ENCODE results near the gene CAMK4. TPM values are rescaled to one million over a fixed set of nuclear protein-coding genes. Genes with fewer than 3 reads are reported as not detected.

Gene CAMK4
- total and polyA plus RNA-seq, 9 of the 15 experiments (the other 6 are each of a cell fraction or from before 2014, with no cell fraction given): 0.35 TPM; not detected in 8

DNA sequence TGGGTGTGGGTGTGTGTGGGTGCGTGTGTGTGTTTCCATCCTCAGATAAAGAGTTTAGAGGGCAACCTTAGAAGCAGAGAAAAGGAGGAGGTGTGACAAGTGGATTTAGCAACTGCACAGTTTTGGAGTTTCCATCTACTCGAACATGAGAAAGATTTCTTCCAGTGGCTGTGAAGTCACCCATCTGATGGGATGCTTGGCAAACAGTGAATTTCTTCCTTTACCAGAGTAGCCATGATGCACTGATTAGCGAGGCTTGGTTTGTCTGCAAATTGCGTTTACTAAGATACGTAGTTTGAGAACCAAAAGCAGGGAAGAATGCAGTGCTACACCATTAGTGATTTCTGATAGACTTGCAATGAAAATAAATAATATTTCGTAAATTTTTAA lies 288.9 kb downstream of the CAMK4 start (continued):
- TF ChIP-seq, protein P1, sequence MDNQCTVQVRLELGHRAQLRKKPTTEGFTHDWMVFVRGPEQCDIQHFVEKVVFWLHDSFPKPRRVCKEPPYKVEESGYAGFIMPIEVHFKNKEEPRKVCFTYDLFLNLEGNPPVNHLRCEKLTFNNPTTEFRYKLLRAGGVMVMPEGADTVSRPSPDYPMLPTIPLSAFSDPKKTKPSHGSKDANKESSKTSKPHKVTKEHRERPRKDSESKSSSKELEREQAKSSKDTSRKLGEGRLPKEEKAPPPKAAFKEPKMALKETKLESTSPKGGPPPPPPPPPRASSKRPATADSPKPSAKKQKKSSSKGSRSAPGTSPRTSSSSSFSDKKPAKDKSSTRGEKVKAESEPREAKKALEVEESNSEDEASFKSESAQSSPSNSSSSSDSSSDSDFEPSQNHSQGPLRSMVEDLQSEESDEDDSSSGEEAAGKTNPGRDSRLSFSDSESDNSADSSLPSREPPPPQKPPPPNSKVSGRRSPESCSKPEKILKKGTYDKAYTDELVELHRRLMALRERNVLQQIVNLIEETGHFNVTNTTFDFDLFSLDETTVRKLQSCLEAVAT (IDR thresholded peaks at IDR 0.05): peak; percentile 37 to 85; a peak in 1 of 4 replicates
- TF ChIP-seq NR3C1 (CRISPR knock-in tag; IDR thresholded peaks at IDR 0.05): no peak
- TF ChIP-seq FOXA3 (CRISPR knock-in tag; conservative IDR thresholded peaks at IDR 0.05 in 1 of 2, IDR thresholded peaks at IDR 0.05 in 1 of 2): no peak
- peak; percentile 78; the same call in 1 of the 2 replicates for TF ChIP-seq SMARCE1 (IDR thresholded peaks at IDR 0.05)
- TF ChIP-seq CREBBP (IDR thresholded peaks at IDR 0.05; ENCODE audit: low read depth, low read length): no peak
- no peak for TF ChIP-seq MBD2 (IDR thresholded peaks at IDR 0.05; ENCODE audit: borderline replicate concordance, low read depth)
- TF ChIP-seq, protein P2, sequence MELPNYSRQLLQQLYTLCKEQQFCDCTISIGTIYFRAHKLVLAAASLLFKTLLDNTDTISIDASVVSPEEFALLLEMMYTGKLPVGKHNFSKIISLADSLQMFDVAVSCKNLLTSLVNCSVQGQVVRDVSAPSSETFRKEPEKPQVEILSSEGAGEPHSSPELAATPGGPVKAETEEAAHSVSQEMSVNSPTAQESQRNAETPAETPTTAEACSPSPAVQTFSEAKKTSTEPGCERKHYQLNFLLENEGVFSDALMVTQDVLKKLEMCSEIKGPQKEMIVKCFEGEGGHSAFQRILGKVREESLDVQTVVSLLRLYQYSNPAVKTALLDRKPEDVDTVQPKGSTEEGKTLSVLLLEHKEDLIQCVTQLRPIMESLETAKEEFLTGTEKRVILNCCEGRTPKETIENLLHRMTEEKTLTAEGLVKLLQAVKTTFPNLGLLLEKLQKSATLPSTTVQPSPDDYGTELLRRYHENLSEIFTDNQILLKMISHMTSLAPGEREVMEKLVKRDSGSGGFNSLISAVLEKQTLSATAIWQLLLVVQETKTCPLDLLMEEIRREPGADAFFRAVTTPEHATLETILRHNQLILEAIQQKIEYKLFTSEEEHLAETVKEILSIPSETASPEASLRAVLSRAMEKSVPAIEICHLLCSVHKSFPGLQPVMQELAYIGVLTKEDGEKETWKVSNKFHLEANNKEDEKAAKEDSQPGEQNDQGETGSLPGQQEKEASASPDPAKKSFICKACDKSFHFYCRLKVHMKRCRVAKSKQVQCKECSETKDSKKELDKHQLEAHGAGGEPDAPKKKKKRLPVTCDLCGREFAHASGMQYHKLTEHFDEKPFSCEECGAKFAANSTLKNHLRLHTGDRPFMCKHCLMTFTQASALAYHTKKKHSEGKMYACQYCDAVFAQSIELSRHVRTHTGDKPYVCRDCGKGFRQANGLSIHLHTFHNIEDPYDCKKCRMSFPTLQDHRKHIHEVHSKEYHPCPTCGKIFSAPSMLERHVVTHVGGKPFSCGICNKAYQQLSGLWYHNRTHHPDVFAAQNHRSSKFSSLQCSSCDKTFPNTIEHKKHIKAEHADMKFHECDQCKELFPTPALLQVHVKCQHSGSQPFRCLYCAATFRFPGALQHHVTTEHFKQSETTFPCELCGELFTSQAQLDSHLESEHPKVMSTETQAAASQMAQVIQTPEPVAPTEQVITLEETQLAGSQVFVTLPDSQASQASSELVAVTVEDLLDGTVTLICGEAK (IDR thresholded peaks at IDR 0.05): peak; percentile 45; the same call in 1 of the 2 replicates
- TF ChIP-seq, protein P2 (CRISPR knock-in tag; IDR thresholded peaks at IDR 0.05): no peak
- peak in 1 of 2 experiments; percentile 67; a peak in 1 of 4 replicates for TF ChIP-seq KDM1A (IDR thresholded peaks at IDR 0.05)
- TF ChIP-seq, protein P3, sequence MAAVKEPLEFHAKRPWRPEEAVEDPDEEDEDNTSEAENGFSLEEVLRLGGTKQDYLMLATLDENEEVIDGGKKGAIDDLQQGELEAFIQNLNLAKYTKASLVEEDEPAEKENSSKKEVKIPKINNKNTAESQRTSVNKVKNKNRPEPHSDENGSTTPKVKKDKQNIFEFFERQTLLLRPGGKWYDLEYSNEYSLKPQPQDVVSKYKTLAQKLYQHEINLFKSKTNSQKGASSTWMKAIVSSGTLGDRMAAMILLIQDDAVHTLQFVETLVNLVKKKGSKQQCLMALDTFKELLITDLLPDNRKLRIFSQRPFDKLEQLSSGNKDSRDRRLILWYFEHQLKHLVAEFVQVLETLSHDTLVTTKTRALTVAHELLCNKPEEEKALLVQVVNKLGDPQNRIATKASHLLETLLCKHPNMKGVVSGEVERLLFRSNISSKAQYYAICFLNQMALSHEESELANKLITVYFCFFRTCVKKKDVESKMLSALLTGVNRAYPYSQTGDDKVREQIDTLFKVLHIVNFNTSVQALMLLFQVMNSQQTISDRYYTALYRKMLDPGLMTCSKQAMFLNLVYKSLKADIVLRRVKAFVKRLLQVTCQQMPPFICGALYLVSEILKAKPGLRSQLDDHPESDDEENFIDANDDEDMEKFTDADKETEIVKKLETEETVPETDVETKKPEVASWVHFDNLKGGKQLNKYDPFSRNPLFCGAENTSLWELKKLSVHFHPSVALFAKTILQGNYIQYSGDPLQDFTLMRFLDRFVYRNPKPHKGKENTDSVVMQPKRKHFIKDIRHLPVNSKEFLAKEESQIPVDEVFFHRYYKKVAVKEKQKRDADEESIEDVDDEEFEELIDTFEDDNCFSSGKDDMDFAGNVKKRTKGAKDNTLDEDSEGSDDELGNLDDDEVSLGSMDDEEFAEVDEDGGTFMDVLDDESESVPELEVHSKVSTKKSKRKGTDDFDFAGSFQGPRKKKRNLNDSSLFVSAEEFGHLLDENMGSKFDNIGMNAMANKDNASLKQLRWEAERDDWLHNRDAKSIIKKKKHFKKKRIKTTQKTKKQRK (IDR thresholded peaks at IDR 0.05; ENCODE audit: borderline replicate concordance, low read depth, low read length): no peak
- TF ChIP-seq CBFA2T3 (IDR thresholded peaks at IDR 0.05): peak; percentile 60
- TF ChIP-seq CREM (IDR thresholded peaks at IDR 0.05; ENCODE audit: low read depth): no peak
- TF ChIP-seq MTA3 (IDR thresholded peaks at IDR 0.05; ENCODE audit: borderline replicate concordance): no peak
- peak; percentile 66; the same call in 1 of the 2 replicates for TF ChIP-seq ARID1B (IDR thresholded peaks at IDR 0.05)
- 0 out of 2 replicates have a peak, but pooled peaks have one; percentile 13 for TF ChIP-seq NBN (IDR thresholded peaks at IDR 0.05; ENCODE audit: low read depth)
